K562 (cell line): ENCODE data around the gene DSC2. TPM values are rescaled to one million over a fixed set of nuclear protein-coding genes. Genes with fewer than 3 reads are reported as not detected.

Experiments used
- CBFA2T2 ChIP-seq: fragments of 450-650 bp; conservative IDR thresholded peaks from 2 replicates; pipeline ENCODE4 v1.6.1; 2017; ENCODE audit warnings: mild to moderate bottlenecking
- DNMT1 ChIP-seq: fragments of 450-650 bp; IDR thresholded peaks from 2 replicates; pipeline ENCODE4 v1.6.1; 2016; ENCODE audit warnings: antibody characterized with exemption, mild to moderate bottlenecking
- EGR1 ChIP-seq: fragments of 450-650 bp; conservative IDR thresholded peaks from 2 replicates; pipeline ENCODE4 v1.6.1; 2017; ENCODE audit warnings: mild to moderate bottlenecking
- EHMT2 ChIP-seq: fragments of 450-650 bp; IDR thresholded peaks from 2 replicates; pipeline ENCODE4 v1.6.1; 2018; ENCODE audit warnings: antibody characterized with exemption
- ERF ChIP-seq: fragments of 450-650 bp; formaldehyde crosslinking; IDR thresholded peaks from 2 replicates; pipeline ENCODE4 v1.4.0; 2020; ENCODE audit warnings: mild to moderate bottlenecking, mixed read lengths
- EWSR1 ChIP-seq: fragments of 450-650 bp; IDR thresholded peaks from 2 replicates; pipeline ENCODE4 v1.6.1; 2018; ENCODE audit warnings: borderline replicate concordance, mild to moderate bottlenecking, low read depth, moderate library complexity; ENCODE audit not compliant: partially characterized antibody
- HIVEP1 ChIP-seq: fragments of 250-450 bp; sonication (Bioruptor Pico); IDR thresholded peaks from 2 replicates; pipeline ENCODE4 v1.4.0; 2020; ENCODE audit warnings: mild to moderate bottlenecking
- KAT8 ChIP-seq: fragments of 450-650 bp; IDR thresholded peaks from 2 replicates; pipeline ENCODE4 v1.6.1; 2016; ENCODE audit warnings: low read depth, mild to moderate bottlenecking
- MEF2A ChIP-seq: IDR thresholded peaks from 2 replicates; pipeline ENCODE4 v1.6.1; 2011; ENCODE audit warnings: low read depth, mild to moderate bottlenecking, low read length, moderate library complexity; ENCODE audit not compliant: control insufficient read depth
- MTA1 ChIP-seq: fragments of 450-650 bp; IDR thresholded peaks from 2 replicates; pipeline ENCODE4 v1.6.1; 2017; ENCODE audit warnings: borderline replicate concordance
- PCBP2 ChIP-seq: fragments of 200-400 bp; formaldehyde crosslinking; IDR thresholded peaks from 2 replicates; pipeline ENCODE4 v1.6.1; 2018; ENCODE audit warnings: low read length, low read depth, mild to moderate bottlenecking, moderate library complexity; ENCODE audit not compliant: poor library complexity, severe bottlenecking
- PHF8 ChIP-seq: fragments of 200-600 bp; sonication (generic); IDR thresholded peaks from 2 replicates; pipeline ENCODE4 v1.6.1; 2012; ENCODE audit warnings: mixed run types, mild to moderate bottlenecking, inconsistent platforms, low read length, moderate library complexity, borderline replicate concordance
- POU5F1 ChIP-seq: fragments of 150-350 bp; IDR thresholded peaks from 2 replicates; pipeline ENCODE4 v1.6.1; 2014; ENCODE audit warnings: borderline replicate concordance, low read length, low read depth, mild to moderate bottlenecking; ENCODE audit not compliant: partially characterized antibody
- RCOR1 ChIP-seq, 2 experiments: IDR thresholded peaks; 2 replicates each; pipeline ENCODE4 v1.6.1; 2012; ENCODE audit warnings: low read depth in 2 of 2, low read length in 2 of 2, borderline replicate concordance in 1 of 2, improper control_type of control experiment in 1 of 2
- TEAD4 ChIP-seq, 2 experiments: sonication (generic) in 1 of 2; formaldehyde crosslinking in 1 of 2; IDR thresholded peaks; 2 replicates each; pipeline versions ENCODE4 v1.6.1 to v1.8.0; 2012 to 2022; ENCODE audit warnings: borderline replicate concordance in 1 of 2, inconsistent platforms in 1 of 2, low read length in 1 of 2, mild to moderate bottlenecking in 1 of 2, missing genetic modification reagents in 1 of 2
- ZNF143 ChIP-seq: sonication (generic); formaldehyde crosslinking; IDR thresholded peaks from 2 replicates; pipeline ENCODE4 v1.9.0; 2022; ENCODE audit warnings: mild to moderate bottlenecking, missing genetic modification reagents
- ZNF175 ChIP-seq: fragments of 200-800 bp; sonication (Bioruptor generic); IDR thresholded peaks from 2 replicates; pipeline ENCODE4 v1.6.1; 2016; ENCODE audit warnings: low read depth, mild to moderate bottlenecking, missing genetic modification characterization, missing compliant biosample characterization
- polyA plus RNA-seq, 8 experiments: library from polyadenylated mRNA; depleted of rRNA in 4 of 8; stranded (reverse) in 5 of 8; unstranded in 3 of 8; fragments of >200 nt; fragmentation: Nextera tagmentation in 2 of 8; fragmentation: Illumina TruSeq in 1 of 8; extraction: Ambion mirVana in 2 of 8; extraction: Trizol in 1 of 8; gene quantifications; 2 replicates each; pipeline versions ENCODE4 v1.2.1 to v1.2.3, GENCODE V29; 2011 to 2014; ENCODE audit warnings: inconsistent platforms in 1 of 8, missing spikeins in 1 of 8
- total RNA-seq, 7 experiments: library from RNA; depleted of rRNA in 6 of 7; stranded (reverse); fragments of >200 nt in 6 of 7; fragmentation: Illumina TruSeq in 2 of 7; extraction: Trizol in 2 of 7; gene quantifications; 2 replicates each; pipeline versions ENCODE4 v1.2.1 to v1.2.3, GENCODE V29; 2011 to 2021; ENCODE audit warnings: low replicate concordance in 1 of 7
- TF ChIP-seq, protein P1 (sequence below): fragments of 450-650 bp; IDR thresholded peaks from 2 replicates; pipeline ENCODE4 v1.6.1; 2017; ENCODE audit warnings: antibody characterized with exemption, mild to moderate bottlenecking
- TF ChIP-seq, protein P2 (sequence below): IDR thresholded peaks from 3 replicates; pipeline ENCODE4 v1.6.1; 2011; ENCODE audit warnings: borderline replicate concordance, mild to moderate bottlenecking; ENCODE audit not compliant: insufficient read length, insufficient read depth
- TF ChIP-seq, protein P3 (sequence below): fragments of 200-400 bp; formaldehyde crosslinking; IDR thresholded peaks from 2 replicates; pipeline ENCODE4 v1.6.1; 2017; ENCODE audit warnings: mild to moderate bottlenecking, low read depth, low read length, moderate library complexity

DSC2 gene
- total and polyA plus RNA-seq, 9 of the 15 experiments (the other 6 are each of a cell fraction or from before 2014, with no cell fraction given), result 3.8 to 15.3 (median 6.4) TPM

DNA sequence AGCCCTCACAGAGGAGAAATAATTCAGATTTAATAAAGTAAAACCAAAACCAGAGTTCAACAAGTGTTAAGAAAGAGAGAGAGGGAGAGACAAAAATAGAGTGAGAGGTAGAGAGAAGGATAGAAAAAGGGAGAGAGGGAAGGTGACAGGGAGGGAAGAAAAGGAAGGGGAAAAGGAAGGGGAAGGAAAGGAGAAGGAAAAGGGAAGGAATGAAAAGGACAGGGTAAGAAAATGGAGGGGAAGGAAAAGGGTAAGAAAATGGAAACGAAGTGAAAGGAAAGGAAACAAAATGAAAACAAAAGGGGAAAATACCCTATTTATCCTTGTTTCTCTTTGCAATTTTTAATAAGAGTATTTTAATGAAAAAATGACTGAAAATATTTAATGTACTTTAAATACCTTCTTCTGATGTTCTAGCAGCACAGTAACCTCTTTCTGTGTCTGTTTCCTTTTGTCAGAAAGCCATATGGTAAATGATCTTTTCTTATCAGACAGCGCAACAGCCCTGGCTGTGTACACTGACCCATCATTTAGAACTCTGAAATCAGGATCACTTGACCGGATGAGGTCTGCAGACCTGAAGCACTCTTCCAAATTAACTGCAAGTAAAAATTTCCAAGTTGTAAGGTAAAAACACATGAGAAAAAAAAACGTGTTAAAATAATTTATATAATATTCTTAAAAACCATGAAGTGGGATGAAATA, 71.5 kb downstream of the DSC2 start (continued):
- no peak for TF ChIP-seq ZNF175 (CRISPR knock-in tag)
- TF ChIP-seq MEF2A, result no peak
- TF ChIP-seq DNMT1, result no peak
- TF ChIP-seq, protein P1, sequence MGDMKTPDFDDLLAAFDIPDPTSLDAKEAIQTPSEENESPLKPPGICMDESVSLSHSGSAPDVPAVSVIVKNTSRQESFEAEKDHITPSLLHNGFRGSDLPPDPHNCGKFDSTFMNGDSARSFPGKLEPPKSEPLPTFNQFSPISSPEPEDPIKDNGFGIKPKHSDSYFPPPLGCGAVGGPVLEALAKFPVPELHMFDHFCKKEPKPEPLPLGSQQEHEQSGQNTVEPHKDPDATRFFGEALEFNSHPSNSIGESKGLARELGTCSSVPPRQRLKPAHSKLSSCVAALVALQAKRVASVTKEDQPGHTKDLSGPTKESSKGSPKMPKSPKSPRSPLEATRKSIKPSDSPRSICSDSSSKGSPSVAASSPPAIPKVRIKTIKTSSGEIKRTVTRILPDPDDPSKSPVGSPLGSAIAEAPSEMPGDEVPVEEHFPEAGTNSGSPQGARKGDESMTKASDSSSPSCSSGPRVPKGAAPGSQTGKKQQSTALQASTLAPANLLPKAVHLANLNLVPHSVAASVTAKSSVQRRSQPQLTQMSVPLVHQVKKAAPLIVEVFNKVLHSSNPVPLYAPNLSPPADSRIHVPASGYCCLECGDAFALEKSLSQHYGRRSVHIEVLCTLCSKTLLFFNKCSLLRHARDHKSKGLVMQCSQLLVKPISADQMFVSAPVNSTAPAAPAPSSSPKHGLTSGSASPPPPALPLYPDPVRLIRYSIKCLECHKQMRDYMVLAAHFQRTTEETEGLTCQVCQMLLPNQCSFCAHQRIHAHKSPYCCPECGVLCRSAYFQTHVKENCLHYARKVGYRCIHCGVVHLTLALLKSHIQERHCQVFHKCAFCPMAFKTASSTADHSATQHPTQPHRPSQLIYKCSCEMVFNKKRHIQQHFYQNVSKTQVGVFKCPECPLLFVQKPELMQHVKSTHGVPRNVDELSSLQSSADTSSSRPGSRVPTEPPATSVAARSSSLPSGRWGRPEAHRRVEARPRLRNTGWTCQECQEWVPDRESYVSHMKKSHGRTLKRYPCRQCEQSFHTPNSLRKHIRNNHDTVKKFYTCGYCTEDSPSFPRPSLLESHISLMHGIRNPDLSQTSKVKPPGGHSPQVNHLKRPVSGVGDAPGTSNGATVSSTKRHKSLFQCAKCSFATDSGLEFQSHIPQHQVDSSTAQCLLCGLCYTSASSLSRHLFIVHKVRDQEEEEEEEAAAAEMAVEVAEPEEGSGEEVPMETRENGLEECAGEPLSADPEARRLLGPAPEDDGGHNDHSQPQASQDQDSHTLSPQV, result no peak
- TF ChIP-seq EHMT2, result peak; percentile 32; the same call in 1 of the 2 replicates
- TF ChIP-seq ERF (CRISPR knock-in tag), result no peak
- TF ChIP-seq MTA1, result no peak
- TF ChIP-seq, protein P2, sequence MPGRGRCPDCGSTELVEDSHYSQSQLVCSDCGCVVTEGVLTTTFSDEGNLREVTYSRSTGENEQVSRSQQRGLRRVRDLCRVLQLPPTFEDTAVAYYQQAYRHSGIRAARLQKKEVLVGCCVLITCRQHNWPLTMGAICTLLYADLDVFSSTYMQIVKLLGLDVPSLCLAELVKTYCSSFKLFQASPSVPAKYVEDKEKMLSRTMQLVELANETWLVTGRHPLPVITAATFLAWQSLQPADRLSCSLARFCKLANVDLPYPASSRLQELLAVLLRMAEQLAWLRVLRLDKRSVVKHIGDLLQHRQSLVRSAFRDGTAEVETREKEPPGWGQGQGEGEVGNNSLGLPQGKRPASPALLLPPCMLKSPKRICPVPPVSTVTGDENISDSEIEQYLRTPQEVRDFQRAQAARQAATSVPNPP, result no peak
- TF ChIP-seq KAT8, result no peak
- no peak for TF ChIP-seq POU5F1
- TF ChIP-seq, protein P3, sequence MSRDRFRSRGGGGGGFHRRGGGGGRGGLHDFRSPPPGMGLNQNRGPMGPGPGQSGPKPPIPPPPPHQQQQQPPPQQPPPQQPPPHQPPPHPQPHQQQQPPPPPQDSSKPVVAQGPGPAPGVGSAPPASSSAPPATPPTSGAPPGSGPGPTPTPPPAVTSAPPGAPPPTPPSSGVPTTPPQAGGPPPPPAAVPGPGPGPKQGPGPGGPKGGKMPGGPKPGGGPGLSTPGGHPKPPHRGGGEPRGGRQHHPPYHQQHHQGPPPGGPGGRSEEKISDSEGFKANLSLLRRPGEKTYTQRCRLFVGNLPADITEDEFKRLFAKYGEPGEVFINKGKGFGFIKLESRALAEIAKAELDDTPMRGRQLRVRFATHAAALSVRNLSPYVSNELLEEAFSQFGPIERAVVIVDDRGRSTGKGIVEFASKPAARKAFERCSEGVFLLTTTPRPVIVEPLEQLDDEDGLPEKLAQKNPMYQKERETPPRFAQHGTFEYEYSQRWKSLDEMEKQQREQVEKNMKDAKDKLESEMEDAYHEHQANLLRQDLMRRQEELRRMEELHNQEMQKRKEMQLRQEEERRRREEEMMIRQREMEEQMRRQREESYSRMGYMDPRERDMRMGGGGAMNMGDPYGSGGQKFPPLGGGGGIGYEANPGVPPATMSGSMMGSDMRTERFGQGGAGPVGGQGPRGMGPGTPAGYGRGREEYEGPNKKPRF, result no peak
- peak; percentile 55 for TF ChIP-seq PCBP2
- TF ChIP-seq EWSR1, result no peak
- no peak for TF ChIP-seq PHF8
- 0 out of 2 replicates have a peak, but pooled peaks have one; percentile 31 for TF ChIP-seq TEAD4 (IDR thresholded peaks at IDR 0.05; ENCODE audit: low read length)
- TF ChIP-seq TEAD4 (CRISPR knock-in tag; IDR thresholded peaks at IDR 0.05; ENCODE audit: borderline replicate concordance), result no peak
- TF ChIP-seq CBFA2T2, result peak; percentile 34; the same call in 1 of the 2 replicates
- TF ChIP-seq HIVEP1 (CRISPR knock-in tag), result no peak
- 0 out of 4 replicates have a peak, but pooled peaks of 1 of the 2 experiments have one; percentile 36 for TF ChIP-seq RCOR1 (IDR thresholded peaks at IDR 0.05; ENCODE audit: borderline replicate concordance in 1 of 2, low read depth in 2 of 2, low read length in 2 of 2)
- no peak for TF ChIP-seq EGR1
- TF ChIP-seq ZNF143 (CRISPR knock-in tag), result no peak
